ENCODE data around the gene REXO1. TPM values are rescaled to one million over a fixed set of nuclear protein-coding genes. Genes with fewer than 3 reads are reported as not detected.
"Not testable (repeated sequence)": the region's sequence is repeated elsewhere in the genome, so short reads cannot be mapped to it uniquely, and the experiment has no call there.

REXO1 gene
- total RNA-seq, 4 donors from 2014 or later: 11.4 to 29.9 (median 16.1) TPM

DNA sequence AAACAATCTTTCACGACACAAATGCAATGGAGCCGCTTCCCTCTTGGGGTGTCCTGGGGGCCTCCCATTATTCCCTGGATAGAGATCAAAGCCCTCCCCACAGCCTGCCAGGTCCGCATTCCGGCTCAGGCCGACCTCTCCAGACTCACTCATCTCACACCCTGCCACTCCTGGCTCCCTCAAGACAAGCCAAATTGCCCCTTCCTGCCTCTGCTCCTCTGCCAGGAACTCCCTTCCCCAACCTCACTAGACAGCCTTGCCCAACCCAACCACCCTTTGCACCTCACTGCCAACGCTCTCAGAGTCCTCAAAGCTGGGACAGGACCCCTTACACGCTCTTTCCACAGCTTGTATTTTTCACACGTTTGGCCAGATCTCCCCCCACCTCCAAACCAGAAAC, 35.5 kb upstream of the REXO1 start:
- ATAC-seq: no peak
- H3K4me3 ChIP-seq: peak overlapping the region; percentile 57 to 73
- H3K4me1 ChIP-seq: peaks cover 4 to 56% (median 29%) of the 10 kb centered on the region in 3 donors
- no peaks in the 10 kb centered on the region for H3K27me3 ChIP-seq
- peaks cover 0 to 17% of the 10 kb centered on the region in 2 donors for H3K36me3 ChIP-seq
- no peaks in the 10 kb centered on the region for H3K9me3 ChIP-seq
- WGBS, 2 donors (ENCODE audit: low coverage in 1 of 2): 20% methylated on average over 8 of the region's 8 CpGs; no CpG with 5 or more reads in 1 of the 2 donors
- TF ChIP-seq POLR2AphosphoS5 (IDR thresholded peaks at IDR 0.05) (no peak), CTCF (IDR thresholded peaks at IDR 0.05) (no peak), EP300 (IDR thresholded peaks at IDR 0.05) (no peak), POLR2A (IDR thresholded peaks at IDR 0.05) (no peak)
- peak overlapping the region in 3 of 4 donors; percentile 87 to 92 (median 89) for H3K27ac ChIP-seq

DNA sequence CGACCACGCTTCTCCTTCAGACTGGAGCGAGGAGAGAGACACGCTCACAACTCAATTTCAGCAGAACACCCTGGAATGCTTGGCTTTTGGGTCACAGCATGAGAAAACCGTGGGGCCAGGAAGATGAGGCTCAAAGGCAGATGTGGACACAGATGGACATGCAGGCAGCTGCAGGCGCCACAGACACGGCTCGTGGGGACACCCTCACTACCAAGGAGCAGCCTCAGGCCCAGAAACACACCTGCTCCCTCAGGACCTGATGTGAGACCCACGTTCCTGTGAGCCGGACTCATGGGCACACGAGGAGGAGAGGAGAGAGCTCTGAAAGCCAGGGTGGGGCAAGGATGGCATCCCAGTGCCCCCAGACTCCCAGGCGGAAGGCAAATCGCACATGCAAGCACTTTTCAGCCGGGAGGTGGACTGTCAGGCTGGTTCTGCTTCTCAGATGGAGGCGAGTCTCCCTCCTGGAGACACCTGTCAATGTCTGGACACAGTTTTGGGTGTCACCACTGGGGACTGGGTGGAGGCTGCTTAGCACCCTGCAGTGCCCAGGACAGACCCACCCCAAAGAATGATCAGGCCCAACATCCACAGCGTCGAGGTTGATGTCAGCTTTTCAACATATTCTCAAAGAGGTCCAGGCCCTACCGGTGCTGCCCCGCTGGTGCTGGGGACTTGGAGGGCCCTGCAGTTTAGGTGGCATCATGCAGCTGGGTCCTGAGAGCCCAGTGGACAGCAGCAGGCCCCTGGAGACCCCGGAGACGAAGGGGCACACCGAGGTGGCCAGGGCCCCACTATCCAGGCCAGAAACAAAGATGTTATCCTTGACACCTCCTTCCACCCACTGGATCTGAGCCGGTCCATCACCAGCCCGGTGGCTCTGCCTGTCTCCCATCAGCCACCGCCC, 34.8 kb upstream of the REXO1 start:
- Histone ChIP-seq H3K36me3 (peaks cover 0 to 21% of the 10 kb centered on the region in 2 donors), H3K9me3 (no peaks in the 10 kb centered on the region), H3K27ac (peak overlapping the region in 3 of 4 donors; percentile 87 to 92 (median 89)), H3K4me3 (peak overlapping the region in 1 of 2 donors; percentile 73), H3K4me1 (peaks cover 4 to 56% (median 29%) of the 10 kb centered on the region in 3 donors), H3K27me3 (no peaks in the 10 kb centered on the region)
- TF ChIP-seq POLR2A (IDR thresholded peaks at IDR 0.05) (no peak), EP300 (IDR thresholded peaks at IDR 0.05) (no peak), CTCF (IDR thresholded peaks at IDR 0.05) (no peak), POLR2AphosphoS5 (IDR thresholded peaks at IDR 0.05) (no peak)
- ATAC-seq: no peak
- 53 to 83% methylated on average over 8 to 9 of the region's 25 CpGs for WGBS, 2 donors (ENCODE audit: low coverage in 1 of 2)

DNA sequence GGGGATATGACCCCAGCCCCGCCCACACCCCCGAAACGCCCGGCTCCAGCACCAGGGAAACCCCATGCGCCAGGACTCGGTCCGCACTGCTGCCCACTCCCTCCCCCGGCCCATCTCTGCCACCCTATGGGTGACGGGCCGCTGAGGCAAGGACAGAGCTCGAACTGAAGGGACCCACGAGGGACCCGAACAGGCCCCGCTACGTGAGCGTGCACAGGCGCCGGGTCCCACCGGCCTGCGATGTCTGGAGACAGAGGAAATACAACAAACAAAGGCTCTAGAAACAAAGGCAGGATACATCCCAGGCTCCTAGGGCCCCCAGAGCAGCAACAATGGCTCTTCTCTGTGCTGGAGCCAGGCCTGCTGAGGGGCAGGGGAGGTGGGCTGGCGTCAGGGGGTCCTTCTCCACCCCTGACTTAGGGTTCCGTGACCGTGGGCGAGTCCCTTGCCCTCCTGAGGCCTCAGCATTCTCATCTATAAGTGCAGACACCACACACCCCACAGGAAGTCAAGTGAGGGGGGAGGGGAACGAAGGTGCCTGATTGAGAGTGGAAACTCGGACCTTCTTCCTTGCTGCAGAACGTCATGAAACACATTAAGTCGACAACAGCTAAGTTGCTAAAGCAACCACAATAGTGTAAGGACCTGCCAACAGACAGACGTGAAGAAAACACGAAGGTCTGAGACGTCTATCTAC, 34.0 kb upstream of the REXO1 start:
- WGBS, 2 donors (ENCODE audit: low coverage in 1 of 2): 11 to 21% methylated on average over 3 to 6 of the region's 31 CpGs
- Histone ChIP-seq H3K4me1 (peaks cover 4 to 57% (median 29%) of the 10 kb centered on the region in 3 donors), H3K27ac (peak overlapping the region in 3 of 4 donors; percentile 87 to 92 (median 89)), H3K9me3 (no peaks in the 10 kb centered on the region), H3K4me3 (peak overlapping the region in 1 of 2 donors; percentile 73), H3K27me3 (no peaks in the 10 kb centered on the region), H3K36me3 (peaks cover 0 to 21% of the 10 kb centered on the region in 2 donors)
- no peak for TF ChIP-seq CTCF (IDR thresholded peaks at IDR 0.05)
- no peak for TF ChIP-seq POLR2A (IDR thresholded peaks at IDR 0.05)
- TF ChIP-seq POLR2AphosphoS5 (IDR thresholded peaks at IDR 0.05): no peak
- no peak for TF ChIP-seq EP300 (IDR thresholded peaks at IDR 0.05)
- no peak for ATAC-seq

DNA sequence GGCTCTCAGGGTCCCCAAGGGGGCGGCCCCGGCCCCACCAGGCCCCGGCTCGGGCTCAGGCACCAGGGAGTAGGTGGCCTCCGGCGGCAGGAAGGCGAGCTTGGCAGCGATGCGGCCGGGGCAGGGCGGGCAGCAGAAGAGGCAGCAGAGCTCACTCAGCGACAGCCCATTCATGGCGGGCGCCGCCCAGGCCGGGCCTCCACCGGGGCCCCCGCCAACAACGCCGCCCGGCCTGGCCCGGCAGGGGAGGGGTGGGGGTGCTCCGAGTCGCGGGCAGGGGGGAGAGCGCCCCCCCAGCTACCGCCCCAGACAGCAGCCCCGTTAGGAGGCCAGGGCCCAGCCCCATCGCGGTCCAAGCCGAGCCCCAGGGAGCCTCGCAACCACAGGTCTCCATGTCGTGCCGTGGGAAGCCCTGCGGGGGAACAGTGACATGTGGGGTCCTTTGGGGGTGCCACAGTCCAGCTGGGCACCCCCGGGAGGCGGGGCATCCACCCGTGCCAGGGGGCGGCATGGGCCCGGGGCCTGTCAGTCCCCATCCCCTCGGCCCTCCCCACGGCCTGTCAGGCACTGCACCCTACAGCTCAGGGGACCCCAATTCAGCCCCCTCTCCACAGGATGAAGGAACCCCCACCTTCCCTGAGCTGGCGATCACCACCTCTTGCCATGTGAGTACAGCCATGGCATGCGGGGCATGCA, 33.3 kb upstream of the REXO1 start:
- H3K4me3 ChIP-seq: peak overlapping the region in 1 of 2 donors; percentile 29

More for the DNA sequence above, 33.3 kb upstream of the REXO1 start:
- peaks cover 4 to 64% (median 31%) of the 10 kb centered on the region in 3 donors for H3K4me1 ChIP-seq
- H3K9me3 ChIP-seq, ATAC-seq, H3K27me3 ChIP-seq: not testable (repeated sequence)
- H3K27ac ChIP-seq: peak overlapping the region in 3 of 4 donors; percentile 87 to 92 (median 89)
- WGBS, 2 donors (ENCODE audit: low coverage in 1 of 2): no CpG with 5 or more reads among the region's 44 CpGs
- peaks cover 0 to 21% of the 10 kb centered on the region in 2 donors for H3K36me3 ChIP-seq
